ENCODE results near the gene EML4. TPM values are rescaled to one million over a fixed set of nuclear protein-coding genes. Genes with fewer than 3 reads are reported as not detected.

The EML4 gene
- total and polyA plus RNA-seq, 10 of the 15 experiments (the other 5 are each of a cell fraction or from before 2014, with no cell fraction given): 23.1 to 91.3 (median 77.4) TPM

DNA sequence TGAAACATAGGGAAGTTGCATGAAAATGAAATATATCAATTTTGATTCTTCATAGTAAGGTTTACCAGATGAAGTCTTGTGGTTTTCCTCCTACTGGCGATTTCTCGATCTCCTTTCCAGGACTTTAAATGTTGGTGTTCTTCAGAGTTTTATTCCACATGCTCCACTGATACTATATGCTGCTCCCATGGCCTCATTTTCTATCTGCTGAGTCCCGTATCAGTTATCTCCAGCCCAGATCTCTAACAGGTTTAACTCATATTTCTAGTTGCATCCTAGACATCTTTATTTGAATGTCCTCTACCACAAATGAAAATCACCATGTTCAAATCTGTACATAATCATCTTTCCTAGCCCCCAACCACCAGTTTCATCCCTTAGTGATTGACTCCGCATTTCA lies 120.1 kb downstream of the EML4 start (continued):
- TF ChIP-seq, protein P1, sequence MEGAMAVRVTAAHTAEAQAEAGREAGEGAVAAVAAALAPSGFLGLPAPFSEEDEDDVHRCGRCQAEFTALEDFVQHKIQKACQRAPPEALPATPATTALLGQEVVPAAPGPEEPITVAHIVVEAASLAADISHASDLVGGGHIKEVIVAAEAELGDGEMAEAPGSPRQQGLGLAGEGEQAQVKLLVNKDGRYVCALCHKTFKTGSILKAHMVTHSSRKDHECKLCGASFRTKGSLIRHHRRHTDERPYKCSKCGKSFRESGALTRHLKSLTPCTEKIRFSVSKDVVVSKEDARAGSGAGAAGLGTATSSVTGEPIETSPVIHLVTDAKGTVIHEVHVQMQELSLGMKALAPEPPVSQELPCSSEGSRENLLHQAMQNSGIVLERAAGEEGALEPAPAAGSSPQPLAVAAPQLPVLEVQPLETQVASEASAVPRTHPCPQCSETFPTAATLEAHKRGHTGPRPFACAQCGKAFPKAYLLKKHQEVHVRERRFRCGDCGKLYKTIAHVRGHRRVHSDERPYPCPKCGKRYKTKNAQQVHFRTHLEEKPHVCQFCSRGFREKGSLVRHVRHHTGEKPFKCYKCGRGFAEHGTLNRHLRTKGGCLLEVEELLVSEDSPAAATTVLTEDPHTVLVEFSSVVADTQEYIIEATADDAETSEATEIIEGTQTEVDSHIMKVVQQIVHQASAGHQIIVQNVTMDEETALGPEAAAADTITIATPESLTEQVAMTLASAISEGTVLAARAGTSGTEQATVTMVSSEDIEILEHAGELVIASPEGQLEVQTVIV (IDR thresholded peaks at IDR 0.05; ENCODE audit: borderline replicate concordance, partially characterized antibody): no peak

DNA sequence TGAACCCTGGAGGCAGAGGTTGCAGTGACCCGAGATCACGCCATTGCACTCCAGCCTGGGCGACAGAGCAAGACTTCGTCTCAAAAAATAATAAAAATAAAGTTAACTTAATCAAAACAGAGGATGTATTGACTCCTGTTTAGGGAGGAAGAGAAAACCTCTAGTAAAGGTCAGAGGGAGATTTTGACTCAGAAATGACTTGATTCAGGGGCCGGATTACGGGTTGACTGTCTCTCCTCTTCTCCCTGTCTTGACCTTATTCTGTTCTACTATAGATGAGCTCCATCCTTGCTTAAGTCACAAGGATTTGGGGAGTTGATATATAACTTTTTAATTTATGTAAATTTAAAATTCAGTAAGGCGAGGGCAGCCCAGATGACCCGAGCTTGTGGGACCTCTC lies 120.9 kb downstream of the EML4 start:
- ATAC-seq (no peak), FAIRE-seq (no peak), DNase-seq (ENCODE audit: low read depth, low spot score) (no peak)
- Histone ChIP-seq H3K9me3 (replicated peaks; ENCODE audit: control insufficient read depth, insufficient read depth, low read length) (no peaks in the 10 kb centered on the region), H3K79me2 (ENCODE audit: control insufficient read depth, insufficient read depth, low read length) (no peaks in the 10 kb centered on the region), H3K9ac (ENCODE audit: control insufficient read depth, insufficient read depth, low read length) (no peak overlapping the region), H3K36me3 (ENCODE audit: control insufficient read depth in 2 of 2, insufficient read depth in 2 of 2, low read length in 1 of 2) (peaks cover 5 to 22% of the 10 kb centered on the region in 2 experiments; a peak in 3 of 4 replicates), H2AFZ (ENCODE audit: control insufficient read depth, low read depth, low read length) (no peak overlapping the region), H3K4me1 (ENCODE audit: control insufficient read depth, insufficient read depth, low read length) (no peaks in the 10 kb centered on the region), H3K27ac (ENCODE audit: control insufficient read depth, insufficient read depth) (no peak overlapping the region), H3K27me3 (replicated peaks in 1 of 2; ENCODE audit: control insufficient read depth in 2 of 2, insufficient read depth in 2 of 2, low read length in 1 of 2) (no peaks in the 10 kb centered on the region), H4K20me1 (ENCODE audit: control insufficient read depth, insufficient read depth) (no peaks in the 10 kb centered on the region), H3K4me3 (no peak overlapping the region), H3K4me2 (ENCODE audit: control insufficient read depth, insufficient read depth) (no peak overlapping the region)
- POLR2A ChIA-PET: interaction anchor here (1.1 kb wide), 1 partner anchor 11 kb away, joined by 4 read pairs; no protein-coding TSS in a partner anchor
- WGBS (ENCODE audit: insufficient coverage, insufficient replicate concordance, low lambda C conversion rate, missing lambda C conversion rate): 98% methylated on average over 8 of the region's 8 CpGs
- intact Hi-C loops (cut with micrococcal nuclease; ENCODE audit: unreplicated experiment): no loop called here
- SMC1A ChIA-PET (ENCODE audit: uncharacterized antibody, unreplicated experiment): interaction anchor here (0.9 to 1.6 kb wide), 3 partner anchors 8 to 194 kb away, joined by 3 read pairs; no protein-coding TSS in a partner anchor
- TF ChIP-seq NR2C1 (IDR thresholded peaks at IDR 0.05) (no peak), NFXL1 (IDR thresholded peaks at IDR 0.05; ENCODE audit: borderline replicate concordance) (no peak), SP1 (IDR thresholded peaks at IDR 0.05; ENCODE audit: low read depth, low read length) (no peak), MEF2A (IDR thresholded peaks at IDR 0.05; ENCODE audit: insufficient read depth, low read depth, low read length) (no peak), KDM1A (IDR thresholded peaks at IDR 0.05; ENCODE audit: borderline replicate concordance) (no peak), TAF1 (IDR thresholded peaks at IDR 0.05; ENCODE audit: borderline replicate concordance, low read depth, low read length) (no peak), EGR1 (IDR thresholded peaks at IDR 0.05; ENCODE audit: borderline replicate concordance in 1 of 2, low read depth in 2 of 2, low read length in 2 of 2) (no peak), SIN3A (IDR thresholded peaks at IDR 0.05; ENCODE audit: low read depth, low read length) (no peak), IKZF2 (IDR thresholded peaks at IDR 0.05) (no peak), LARP7 (IDR thresholded peaks at IDR 0.05) (no peak), RAD51 (IDR thresholded peaks at IDR 0.05) (no peak), BRCA1 (IDR thresholded peaks at IDR 0.05; ENCODE audit: low read depth, low read length) (no peak), RB1 (IDR thresholded peaks at IDR 0.05; ENCODE audit: borderline replicate concordance) (no peak)
- TF ChIP-seq, protein P1 (IDR thresholded peaks at IDR 0.05; ENCODE audit: borderline replicate concordance, partially characterized antibody): no peak
- no TSS peak for BruUV-seq (replicated peaks)
- CTCF ChIA-PET: interaction anchor here (1.0 to 1.5 kb wide), 3 partner anchors 46 to 193 kb away, joined by 3 to 4 read pairs (median 3); no protein-coding TSS in a partner anchor
- in situ Hi-C loops (cut with MboI): no loop called here
- RAD21 ChIA-PET (ENCODE audit: unreplicated experiment): interaction anchor here (1.6 kb wide), 1 partner anchor 193 kb away, joined by 3 read pairs; no protein-coding TSS in a partner anchor
